PC-9 (cell line): ENCODE measurements around the gene HLA-DRB5.

Experiments used
- CTCF ChIP-seq: fragments of 200-600 bp; sonication (generic); conservative IDR thresholded peaks from 2 replicates; pipeline ENCODE4 v1.6.1; 2017; ENCODE audit warnings: mixed run types, antibody characterized with exemption, mild to moderate bottlenecking, moderate library complexity
- EZH2 ChIP-seq: fragments of 200-600 bp; sonication (generic); IDR thresholded peaks from 2 replicates; pipeline ENCODE4 v1.8.0; 2017; ENCODE audit warnings: antibody characterized with exemption, low read depth

GRCh38 chr6:32554116-32554965 is 24.3 kb upstream of the HLA-DRB5 start:
- no peak for TF ChIP-seq CTCF
- no peak for TF ChIP-seq EZH2
